Colonic mucosa (tissue), 4 donors: ENCODE data around the gene XRRA1. TPM values are rescaled to one million over a fixed set of nuclear protein-coding genes. Genes with fewer than 3 reads are reported as not detected.

Experiments
- DNase-seq: peaks from one replicate; pipeline ENCODE4 v3.0.0-alpha.2; 2020
- H3K27ac ChIP-seq: fragments of 200-600 bp; one replicate; pipeline ENCODE4 v1.8.0; 2021
- H3K27me3 ChIP-seq: fragments of 200-600 bp; one replicate; pipeline ENCODE4 v1.8.0; 2021
- H3K36me3 ChIP-seq: fragments of 200-600 bp; one replicate; pipeline ENCODE4 v1.8.0; 2021
- H3K4me1 ChIP-seq: fragments of 200-600 bp; one replicate; pipeline ENCODE4 v1.8.0; 2021; ENCODE audit warnings: mild to moderate bottlenecking
- H3K4me3 ChIP-seq: fragments of 200-600 bp; one replicate; pipeline ENCODE4 v1.8.0; 2021
- H3K9ac ChIP-seq, 2 donors: one replicate each; pipeline ENCODE4 v1.7.0; 2013; ENCODE audit warnings: control low read depth in 2 of 2, low read depth in 2 of 2, low read length in 2 of 2
- H3K9me3 ChIP-seq: fragments of 200-600 bp; one replicate; pipeline ENCODE4 v1.8.0; 2021
- CTCF ChIP-seq: fragments of 200-600 bp; IDR thresholded peaks from one replicate; pipeline ENCODE4 v1.8.0; 2022; ENCODE audit warnings: antibody characterized with exemption, mild to moderate bottlenecking
- intact Hi-C: fragments of 100-400 bp; cut with DNase I; formaldehyde crosslinking; loops from one replicate; pipeline ENCODE4 v1.14.1; 2022
- total RNA-seq, 2 donors: library from RNA; stranded (reverse); fragmentation: NEBNext Ultra II Directional in 1 of 2; extraction: Animal tissue kit (Norgen Biotek cat#: 25700) in 1 of 2; gene quantifications; one replicate each; pipeline ENCODE4 v1.2.1, GENCODE V29; 2021
- donor health status: healthy.
- donor health status: DM: no; HTN: no; CAD: no.
- donor health status: DM: no; HTN: no; CAD: no.

Gene XRRA1
- total RNA-seq, 2 donors from 2014 or later = 5.1 to 6.6 TPM

GRCh38 chr11:74937696-74938475 is 11.0 kb downstream of the XRRA1 start:
- H3K9me3 ChIP-seq = no peaks in the 10 kb centered on the region
- no peaks in the 10 kb centered on the region for H3K36me3 ChIP-seq
- no peak overlapping the region for H3K27ac ChIP-seq
- no peak for DNase-seq
- no peaks in the 10 kb centered on the region for H3K4me1 ChIP-seq
- intact Hi-C loops = no loop called here
- no peak overlapping the region for H3K9ac ChIP-seq
- no peaks in the 10 kb centered on the region for H3K27me3 ChIP-seq
- no peak for TF ChIP-seq CTCF
- no peak overlapping the region for H3K4me3 ChIP-seq

GRCh38 chr11:74936976-74937375 is 11.9 kb downstream of the XRRA1 start:
- no peaks in the 10 kb centered on the region for H3K36me3 ChIP-seq

GRCh38 chr11:74936087-74936486 is 12.8 kb downstream of the XRRA1 start:
- no peaks in the 10 kb centered on the region for H3K36me3 ChIP-seq
- no peaks in the 10 kb centered on the region for H3K27me3 ChIP-seq
- intact Hi-C loops = no loop called here
- H3K9me3 ChIP-seq = no peaks in the 10 kb centered on the region
- no peak overlapping the region for H3K27ac ChIP-seq
- H3K9ac ChIP-seq = no peak overlapping the region
- DNase-seq = no peak
- no peaks in the 10 kb centered on the region for H3K4me1 ChIP-seq
- TF ChIP-seq CTCF = no peak
- H3K4me3 ChIP-seq = no peak overlapping the region

More at GRCh38 chr11:74936976-74937375, 11.9 kb downstream of the XRRA1 start:
- no peaks in the 10 kb centered on the region for H3K27me3 ChIP-seq
- no peaks in the 10 kb centered on the region for H3K4me1 ChIP-seq
- DNase-seq = no peak
- no peaks in the 10 kb centered on the region for H3K9me3 ChIP-seq
- no peak overlapping the region for H3K9ac ChIP-seq
- TF ChIP-seq CTCF = no peak
- intact Hi-C loops = no loop called here
- no peak overlapping the region for H3K27ac ChIP-seq
- H3K4me3 ChIP-seq = no peak overlapping the region

GRCh38 chr11:74935285-74935684 is 13.6 kb downstream of the XRRA1 start:
- Histone ChIP-seq H3K36me3 (no peaks in the 10 kb centered on the region), H3K9me3 (no peaks in the 10 kb centered on the region), H3K9ac (no peak overlapping the region), H3K4me1 (no peaks in the 10 kb centered on the region), H3K4me3 (no peak overlapping the region), H3K27ac (no peak overlapping the region), H3K27me3 (no peaks in the 10 kb centered on the region)
- no peak for TF ChIP-seq CTCF
- intact Hi-C loops = no loop called here
- DNase-seq = no peak

GRCh38 chr11:74933765-74934164 is 15.1 kb downstream of the XRRA1 start:
- Histone ChIP-seq H3K27ac (no peak overlapping the region), H3K9ac (no peak overlapping the region), H3K4me1 (no peaks in the 10 kb centered on the region), H3K27me3 (no peaks in the 10 kb centered on the region), H3K4me3 (no peak overlapping the region), H3K9me3 (no peaks in the 10 kb centered on the region), H3K36me3 (no peaks in the 10 kb centered on the region)
- no peak for DNase-seq
- TF ChIP-seq CTCF = no peak
- intact Hi-C loops = loop anchor here (5.0 kb wide), 1 partner anchor 209 kb away; no protein-coding TSS in a partner anchor
